ENCODE measurements around the gene CRACDL.

- TF ChIP-seq CTCF (IDR thresholded peaks at IDR 0.05; ENCODE audit: low read depth, low read length): no peak
- TF ChIP-seq EZH2phosphoT487 (IDR thresholded peaks at IDR 0.05; ENCODE audit: low read depth): no peak
Observed at GRCh38 chr2:98947554-98947953, 11.5 kb upstream of the CRACDL start.
